ENCODE measurements around the gene POLR3GL.
"Not testable (repeated sequence)": the region's sequence is repeated elsewhere in the genome, so short reads cannot be mapped to it uniquely, and the experiment has no call there.

The POLR3GL gene

DNA sequence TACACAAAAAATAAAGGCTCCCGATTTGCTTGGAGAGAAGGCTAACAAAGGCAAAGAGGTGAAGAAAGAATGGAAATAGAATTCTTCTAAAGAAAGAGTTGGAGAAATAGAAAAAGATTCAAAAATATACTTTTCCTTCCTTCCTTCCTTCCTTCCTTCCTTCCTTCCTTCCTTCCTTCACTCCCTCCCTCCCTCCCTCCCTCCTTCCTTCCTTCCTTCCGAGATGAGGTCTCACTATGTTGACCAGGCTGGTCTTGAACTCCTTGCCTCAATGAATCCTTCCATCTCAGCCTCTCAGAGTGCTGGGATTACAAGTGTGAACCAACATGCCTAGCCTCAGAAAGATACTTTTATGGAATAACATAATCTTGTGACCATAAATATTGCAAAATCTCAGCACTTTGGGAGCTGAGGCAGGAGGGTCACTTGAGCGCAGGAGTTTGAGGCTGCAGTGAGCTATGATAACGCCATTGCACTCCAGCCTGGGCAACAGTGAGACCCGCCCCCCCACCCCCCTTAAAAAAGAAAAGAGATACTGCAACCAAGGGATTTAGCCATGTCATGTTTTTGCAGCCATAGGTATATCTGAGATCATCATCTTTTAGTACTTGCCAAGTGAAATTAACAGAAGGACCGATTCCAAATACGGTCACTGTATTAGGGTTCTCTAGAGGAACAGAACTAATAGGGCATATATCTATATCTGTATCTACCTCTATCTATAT lies 58.1 kb downstream of the POLR3GL start:
- Histone ChIP-seq H3K14ac (ENCODE audit: low read length in 2 of 2) (no peak overlapping the region), H2AFZ (ENCODE audit: low read depth, low read length) (no peak overlapping the region), H2BK5ac (ENCODE audit: low read depth, low read length, poor library complexity, severe bottlenecking) (no peak overlapping the region), H4K8ac (ENCODE audit: low read length) (no peak overlapping the region), H3K4me1 (ENCODE audit: control insufficient read depth, insufficient read depth, low read depth, low read length) (peaks cover 6% of the 10 kb centered on the region), H2BK15ac (ENCODE audit: low read depth, poor library complexity, severe bottlenecking) (no peak overlapping the region), H3K4me3 (ENCODE audit: insufficient read depth in 1 of 2, low read depth in 1 of 2, low read length in 2 of 2) (no peak overlapping the region), H4K91ac (ENCODE audit: low read length) (no peak overlapping the region), H3K18ac (ENCODE audit: low read depth in 1 of 2, low read length in 2 of 2) (no peak overlapping the region), H2AK5ac (ENCODE audit: low read length, severe bottlenecking) (no peak overlapping the region), H3K27me3 (ENCODE audit: control insufficient read depth in 1 of 2, insufficient read depth in 1 of 2, low read length in 2 of 2) (peaks cover 13 to 48% of the 10 kb centered on the region in 2 experiments), H3K4me2 (ENCODE audit: low read length, poor library complexity, severe bottlenecking) (no peak overlapping the region), H3K27ac (ENCODE audit: low read length, poor library complexity, severe bottlenecking) (no peak overlapping the region), H3K9ac (ENCODE audit: low read length) (no peak overlapping the region), H3K4ac (ENCODE audit: low read depth in 1 of 2, low read length in 2 of 2) (no peak overlapping the region), H3K23ac (ENCODE audit: low read length in 2 of 2) (no peak overlapping the region), H3K36me3 (ENCODE audit: control insufficient read depth in 1 of 2, insufficient read depth in 2 of 2, low read depth in 1 of 2, low read length in 2 of 2) (no peaks in the 10 kb centered on the region), H3K9me3 (ENCODE audit: control insufficient read depth, low read length) (no peaks in the 10 kb centered on the region), H3K79me1 (replicated peaks; ENCODE audit: low read length, poor library complexity, severe bottlenecking) (no peaks in the 10 kb centered on the region), H2BK12ac (ENCODE audit: low read length in 2 of 2) (no peak overlapping the region), H2BK120ac (ENCODE audit: low read depth, low read length) (no peak overlapping the region)
- DNase-seq: no peak
- WGBS: 85% methylated on average over 3 of the region's 7 CpGs

GRCh38 chr1:146025787-146026495 lies 61.5 kb downstream of the POLR3GL start:
- not testable (repeated sequence) for H3K9ac ChIP-seq (ENCODE audit: low read length); H3K27ac ChIP-seq (ENCODE audit: low read length, poor library complexity, severe bottlenecking); H3K4me1 ChIP-seq (ENCODE audit: control insufficient read depth, insufficient read depth, low read depth, low read length); DNase-seq; H2AFZ ChIP-seq (ENCODE audit: low read depth, low read length); H4K91ac ChIP-seq (ENCODE audit: low read length); H2BK12ac ChIP-seq (ENCODE audit: low read length in 2 of 2); H3K4ac ChIP-seq (ENCODE audit: low read depth in 1 of 2, low read length in 2 of 2); H3K4me2 ChIP-seq (ENCODE audit: low read length, poor library complexity, severe bottlenecking); H3K23ac ChIP-seq (ENCODE audit: low read length in 2 of 2); H3K9me3 ChIP-seq (ENCODE audit: control insufficient read depth, low read length); H2BK15ac ChIP-seq (ENCODE audit: low read depth, poor library complexity, severe bottlenecking); H4K8ac ChIP-seq (ENCODE audit: low read length); H2BK120ac ChIP-seq (ENCODE audit: low read depth, low read length); H3K18ac ChIP-seq (ENCODE audit: low read depth in 1 of 2, low read length in 2 of 2); H2AK5ac ChIP-seq (ENCODE audit: low read length, severe bottlenecking); H2BK5ac ChIP-seq (ENCODE audit: low read depth, low read length, poor library complexity, severe bottlenecking); H3K4me3 ChIP-seq (ENCODE audit: insufficient read depth in 1 of 2, low read depth in 1 of 2, low read length in 2 of 2); H3K36me3 ChIP-seq (ENCODE audit: control insufficient read depth in 1 of 2, insufficient read depth in 2 of 2, low read depth in 1 of 2, low read length in 2 of 2); H3K79me1 ChIP-seq (replicated peaks; ENCODE audit: low read length, poor library complexity, severe bottlenecking); H3K14ac ChIP-seq (ENCODE audit: low read length in 2 of 2)
- H3K27me3 ChIP-seq (ENCODE audit: control insufficient read depth in 1 of 2, insufficient read depth in 1 of 2, low read length in 2 of 2): peaks cover 0 to 14% of the 10 kb centered on the region in 2 experiments
- 86% methylated on average over 2 of the region's 2 CpGs for WGBS

DNA sequence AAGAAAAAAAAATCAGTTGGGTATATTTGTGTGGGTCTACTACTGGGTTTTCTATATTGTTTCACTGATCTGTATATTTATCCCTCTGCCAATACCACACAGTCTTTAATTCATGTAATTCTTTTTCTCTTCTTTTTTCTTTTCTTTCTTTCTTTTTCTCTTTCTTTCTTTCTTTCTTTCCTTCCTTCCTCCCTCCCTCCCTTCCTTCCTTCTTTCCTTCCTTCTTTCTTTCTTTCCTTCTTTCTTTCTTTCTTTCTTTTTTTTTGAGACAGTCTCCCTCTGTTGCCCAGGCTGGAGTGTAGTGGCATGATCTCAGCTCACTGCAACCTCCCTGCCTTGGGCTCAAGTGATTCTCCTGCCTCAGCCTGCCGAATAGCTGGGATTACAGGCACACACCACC lies 62.2 kb downstream of the POLR3GL start:
- H2AK5ac ChIP-seq (ENCODE audit: low read length, severe bottlenecking); H3K79me1 ChIP-seq (replicated peaks; ENCODE audit: low read length, poor library complexity, severe bottlenecking); H3K27me3 ChIP-seq (ENCODE audit: control insufficient read depth in 1 of 2, insufficient read depth in 1 of 2, low read length in 2 of 2); H3K18ac ChIP-seq (ENCODE audit: low read depth in 1 of 2, low read length in 2 of 2); H3K4me2 ChIP-seq (ENCODE audit: low read length, poor library complexity, severe bottlenecking); H3K36me3 ChIP-seq (ENCODE audit: control insufficient read depth in 1 of 2, insufficient read depth in 2 of 2, low read depth in 1 of 2, low read length in 2 of 2); H3K4ac ChIP-seq (ENCODE audit: low read depth in 1 of 2, low read length in 2 of 2); H2BK120ac ChIP-seq (ENCODE audit: low read depth, low read length); H2BK5ac ChIP-seq (ENCODE audit: low read depth, low read length, poor library complexity, severe bottlenecking); H2AFZ ChIP-seq (ENCODE audit: low read depth, low read length); H3K4me1 ChIP-seq (ENCODE audit: control insufficient read depth, insufficient read depth, low read depth, low read length); H3K4me3 ChIP-seq (ENCODE audit: insufficient read depth in 1 of 2, low read depth in 1 of 2, low read length in 2 of 2); H4K91ac ChIP-seq (ENCODE audit: low read length); H3K27ac ChIP-seq (ENCODE audit: low read length, poor library complexity, severe bottlenecking); DNase-seq; H2BK12ac ChIP-seq (ENCODE audit: low read length in 2 of 2); H3K23ac ChIP-seq (ENCODE audit: low read length in 2 of 2); H3K9ac ChIP-seq (ENCODE audit: low read length); H3K9me3 ChIP-seq (ENCODE audit: control insufficient read depth, low read length); H3K14ac ChIP-seq (ENCODE audit: low read length in 2 of 2); H2BK15ac ChIP-seq (ENCODE audit: low read depth, poor library complexity, severe bottlenecking); H4K8ac ChIP-seq (ENCODE audit: low read length): not testable (repeated sequence)
- 94% methylated on average over 1 of the region's 1 CpG for WGBS
